ENCODE measurements around the gene PTPRN2. TPM values are rescaled to one million over a fixed set of nuclear protein-coding genes. Genes with fewer than 3 reads are reported as not detected.
"Not testable (repeated sequence)": the region's sequence is repeated elsewhere in the genome, so short reads cannot be mapped to it uniquely, and the experiment has no call there.

PTPRN2 gene
- total RNA-seq, 1 experiment from 2014 or later = not detected

DNA sequence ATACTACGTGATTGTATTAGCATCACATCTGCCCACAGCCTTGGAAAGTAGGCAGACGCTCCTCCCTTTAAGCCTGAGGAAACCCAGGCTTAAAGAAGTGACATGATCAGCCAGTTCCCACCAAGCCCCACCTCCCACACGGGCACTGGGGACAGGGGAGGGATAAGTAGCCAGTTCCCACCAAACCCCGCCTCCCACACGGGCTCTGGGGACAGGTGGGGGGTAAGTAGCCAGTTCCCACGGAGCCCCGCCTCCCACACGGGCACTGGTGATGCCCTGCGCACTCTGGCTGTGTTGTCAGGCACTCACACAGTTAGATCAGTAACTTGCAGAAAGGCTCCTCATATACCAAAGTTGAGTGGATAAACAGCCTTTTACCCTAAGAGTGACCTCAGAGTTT is 606.8 kb downstream of the PTPRN2 start:
- BruUV-seq (replicated peaks) = no TSS peak
- Histone ChIP-seq H3K4me2 (no peak overlapping the region), H3K36me3 (ENCODE audit: low read depth) (no peaks in the 10 kb centered on the region), H3K4me1 (replicated peaks; ENCODE audit: insufficient read depth) (no peaks in the 10 kb centered on the region), H3K27me3 (ENCODE audit: insufficient read depth, low read depth) (peaks cover 77% of the 10 kb centered on the region), H3F3A (ENCODE audit: insufficient read depth, low read depth) (no peaks in the 10 kb centered on the region; the same call in 1 of the 2 replicates), H3K9me2 (ENCODE audit: insufficient read depth) (no peaks in the 10 kb centered on the region), H4K20me1 (ENCODE audit: insufficient read depth) (peaks cover 4% of the 10 kb centered on the region; the same call in 1 of the 2 replicates), H2AFZ (no peak overlapping the region), H3K79me2 (ENCODE audit: low read depth) (no peaks in the 10 kb centered on the region), H3K27ac (no peak overlapping the region), H3K4me3 (no peak overlapping the region), H3K9me3 (ENCODE audit: insufficient read depth, low read depth) (no peaks in the 10 kb centered on the region; the same call in 1 of the 2 replicates)
- DNase-seq = no peak
- intact Hi-C loops (cut with micrococcal nuclease; ENCODE audit: unreplicated experiment) = no loop called here
- CTCF ChIA-PET = no interaction called here
- no peak for TF ChIP-seq EZH2 (IDR thresholded peaks at IDR 0.05; ENCODE audit: low read depth)
- TF ChIP-seq, protein P1, sequence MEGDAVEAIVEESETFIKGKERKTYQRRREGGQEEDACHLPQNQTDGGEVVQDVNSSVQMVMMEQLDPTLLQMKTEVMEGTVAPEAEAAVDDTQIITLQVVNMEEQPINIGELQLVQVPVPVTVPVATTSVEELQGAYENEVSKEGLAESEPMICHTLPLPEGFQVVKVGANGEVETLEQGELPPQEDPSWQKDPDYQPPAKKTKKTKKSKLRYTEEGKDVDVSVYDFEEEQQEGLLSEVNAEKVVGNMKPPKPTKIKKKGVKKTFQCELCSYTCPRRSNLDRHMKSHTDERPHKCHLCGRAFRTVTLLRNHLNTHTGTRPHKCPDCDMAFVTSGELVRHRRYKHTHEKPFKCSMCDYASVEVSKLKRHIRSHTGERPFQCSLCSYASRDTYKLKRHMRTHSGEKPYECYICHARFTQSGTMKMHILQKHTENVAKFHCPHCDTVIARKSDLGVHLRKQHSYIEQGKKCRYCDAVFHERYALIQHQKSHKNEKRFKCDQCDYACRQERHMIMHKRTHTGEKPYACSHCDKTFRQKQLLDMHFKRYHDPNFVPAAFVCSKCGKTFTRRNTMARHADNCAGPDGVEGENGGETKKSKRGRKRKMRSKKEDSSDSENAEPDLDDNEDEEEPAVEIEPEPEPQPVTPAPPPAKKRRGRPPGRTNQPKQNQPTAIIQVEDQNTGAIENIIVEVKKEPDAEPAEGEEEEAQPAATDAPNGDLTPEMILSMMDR (conservative IDR thresholded peaks at IDR 0.05) = no peak
- POLR2A ChIA-PET (ENCODE audit: unreplicated experiment) = no interaction called here

DNA sequence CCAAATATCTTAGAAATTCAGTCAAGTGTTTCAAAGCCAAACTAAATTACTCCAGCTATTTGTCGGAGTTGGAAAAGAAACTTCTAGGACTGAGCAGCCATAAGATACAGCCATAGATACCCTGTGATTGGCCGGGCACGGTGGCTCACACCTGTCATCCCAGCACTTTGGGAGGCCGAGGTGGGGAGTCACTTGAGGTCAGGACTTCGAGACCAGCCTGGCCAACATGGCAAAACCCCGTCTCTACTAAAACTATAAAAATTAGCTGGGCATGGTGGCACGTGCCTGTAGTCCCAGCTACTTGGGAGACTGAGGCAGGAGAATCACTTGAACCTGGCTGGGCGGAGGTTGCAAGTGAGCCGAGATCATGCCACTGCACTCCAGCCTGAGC is 607.3 kb downstream of the PTPRN2 start:
- H3K4me3 ChIP-seq; BruUV-seq (replicated peaks); H3K9me3 ChIP-seq (ENCODE audit: insufficient read depth, low read depth); H3K27ac ChIP-seq; intact Hi-C loops (cut with micrococcal nuclease; ENCODE audit: unreplicated experiment); H4K20me1 ChIP-seq (ENCODE audit: insufficient read depth); H3K4me1 ChIP-seq (replicated peaks; ENCODE audit: insufficient read depth); H2AFZ ChIP-seq; H3K36me3 ChIP-seq (ENCODE audit: low read depth); H3K4me2 ChIP-seq; H3K79me2 ChIP-seq (ENCODE audit: low read depth); CTCF ChIA-PET; H3F3A ChIP-seq (ENCODE audit: insufficient read depth, low read depth); DNase-seq; H3K9me2 ChIP-seq (ENCODE audit: insufficient read depth); POLR2A ChIA-PET (ENCODE audit: unreplicated experiment): not testable (repeated sequence)
- peaks cover 77% of the 10 kb centered on the region for H3K27me3 ChIP-seq (ENCODE audit: insufficient read depth, low read depth)

DNA sequence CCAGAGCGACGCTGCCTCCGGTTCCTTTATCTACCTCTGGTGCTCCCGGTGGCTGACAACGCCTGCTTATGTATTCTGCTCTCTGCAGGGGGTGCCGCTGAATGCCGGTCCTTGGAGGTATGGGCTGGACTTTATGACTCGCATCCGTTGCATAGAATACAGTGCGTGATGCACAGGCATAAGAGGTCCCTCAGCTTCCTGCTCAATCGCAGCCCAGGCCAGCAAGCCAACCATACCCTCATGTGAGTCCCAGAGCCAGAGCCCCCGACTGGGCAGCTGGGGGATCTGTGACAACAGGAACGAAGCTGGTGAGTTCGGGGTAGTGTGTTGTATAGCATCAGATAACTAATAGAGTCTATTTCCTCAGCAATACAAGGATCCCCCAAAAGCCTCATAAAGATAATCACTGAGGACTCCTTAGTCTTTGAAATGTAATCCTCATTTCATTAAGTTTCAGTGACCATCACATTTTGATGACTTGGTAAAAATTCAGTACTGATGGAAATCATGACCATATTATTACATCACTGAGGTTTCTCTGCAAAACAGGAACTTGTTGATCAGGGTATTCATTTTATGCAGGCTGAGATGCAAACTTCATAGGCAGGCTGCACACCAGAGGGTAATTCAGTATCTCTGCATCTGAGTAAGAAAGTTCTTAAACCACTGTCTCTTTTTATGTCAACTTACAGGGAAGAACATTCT is 607.8 kb downstream of the PTPRN2 start:
- Histone ChIP-seq H3K27me3 (ENCODE audit: insufficient read depth, low read depth) (peaks cover 77% of the 10 kb centered on the region), H3F3A (ENCODE audit: insufficient read depth, low read depth) (no peaks in the 10 kb centered on the region; the same call in 1 of the 2 replicates), H3K36me3 (ENCODE audit: low read depth) (no peaks in the 10 kb centered on the region), H3K79me2 (ENCODE audit: low read depth) (no peaks in the 10 kb centered on the region), H4K20me1 (ENCODE audit: insufficient read depth) (peaks cover 4% of the 10 kb centered on the region; the same call in 1 of the 2 replicates), H2AFZ (no peak overlapping the region), H3K9me3 (ENCODE audit: insufficient read depth, low read depth) (no peaks in the 10 kb centered on the region), H3K27ac (no peak overlapping the region), H3K4me3 (no peak overlapping the region), H3K9me2 (ENCODE audit: insufficient read depth) (no peaks in the 10 kb centered on the region), H3K4me1 (replicated peaks; ENCODE audit: insufficient read depth) (no peaks in the 10 kb centered on the region), H3K4me2 (no peak overlapping the region)
- ChIA-PET POLR2A (ENCODE audit: unreplicated experiment) (no interaction called here), CTCF (no interaction called here)
- no peak for DNase-seq
- no TSS peak for BruUV-seq (replicated peaks)
- intact Hi-C loops (cut with micrococcal nuclease; ENCODE audit: unreplicated experiment) = no loop called here
- TF ChIP-seq EZH2 (IDR thresholded peaks at IDR 0.05; ENCODE audit: low read depth) = no peak
- TF ChIP-seq, protein P1 (conservative IDR thresholded peaks at IDR 0.05) = no peak

DNA sequence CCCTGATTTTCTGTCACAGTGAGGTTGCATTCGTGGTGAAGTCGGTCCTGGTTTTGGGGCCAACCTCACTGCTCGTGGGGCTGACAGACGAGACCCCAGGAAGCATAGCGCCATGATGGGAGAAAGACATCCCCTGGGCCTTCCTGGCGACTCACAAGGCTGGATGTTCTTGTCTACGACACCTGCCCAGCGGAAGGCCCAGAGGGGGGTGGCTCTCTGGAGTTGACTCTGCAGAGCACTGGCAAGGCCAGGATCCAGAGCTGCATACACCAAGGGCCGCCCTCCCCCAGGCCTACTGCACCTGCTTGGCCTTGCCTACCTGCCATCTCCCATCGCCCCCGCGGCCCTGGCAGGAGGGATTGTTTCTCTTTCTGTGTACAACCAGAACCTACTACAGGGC is 608.9 kb downstream of the PTPRN2 start:
- H3K4me1 ChIP-seq (replicated peaks; ENCODE audit: insufficient read depth) = no peaks in the 10 kb centered on the region
- H3K36me3 ChIP-seq (ENCODE audit: low read depth) = no peaks in the 10 kb centered on the region
- ChIA-PET POLR2A (ENCODE audit: unreplicated experiment) (no interaction called here), CTCF (no interaction called here)
- H3K79me2 ChIP-seq (ENCODE audit: low read depth) = no peaks in the 10 kb centered on the region
- H3K4me2 ChIP-seq = no peak overlapping the region
- H3F3A ChIP-seq (ENCODE audit: insufficient read depth, low read depth) = no peaks in the 10 kb centered on the region; the same call in 1 of the 2 replicates
- intact Hi-C loops (cut with micrococcal nuclease; ENCODE audit: unreplicated experiment) = no loop called here
- H4K20me1 ChIP-seq (ENCODE audit: insufficient read depth) = peaks cover 4% of the 10 kb centered on the region; the same call in 1 of the 2 replicates
- no peak for DNase-seq
- no peak overlapping the region for H3K4me3 ChIP-seq
- no TSS peak for BruUV-seq (replicated peaks)
- H3K27ac ChIP-seq = no peak overlapping the region
- H3K27me3 ChIP-seq (ENCODE audit: insufficient read depth, low read depth) = peaks cover 83% of the 10 kb centered on the region
- no peaks in the 10 kb centered on the region for H3K9me2 ChIP-seq (ENCODE audit: insufficient read depth)
- no peaks in the 10 kb centered on the region for H3K9me3 ChIP-seq (ENCODE audit: insufficient read depth, low read depth)
- TF ChIP-seq, protein P1 (conservative IDR thresholded peaks at IDR 0.05) = no peak
- TF ChIP-seq EZH2 (IDR thresholded peaks at IDR 0.05; ENCODE audit: low read depth) = no peak
- no peak overlapping the region for H2AFZ ChIP-seq

Data from PC-9 (cell line).